ENCODE data around the gene APRT.

APRT gene

DNA sequence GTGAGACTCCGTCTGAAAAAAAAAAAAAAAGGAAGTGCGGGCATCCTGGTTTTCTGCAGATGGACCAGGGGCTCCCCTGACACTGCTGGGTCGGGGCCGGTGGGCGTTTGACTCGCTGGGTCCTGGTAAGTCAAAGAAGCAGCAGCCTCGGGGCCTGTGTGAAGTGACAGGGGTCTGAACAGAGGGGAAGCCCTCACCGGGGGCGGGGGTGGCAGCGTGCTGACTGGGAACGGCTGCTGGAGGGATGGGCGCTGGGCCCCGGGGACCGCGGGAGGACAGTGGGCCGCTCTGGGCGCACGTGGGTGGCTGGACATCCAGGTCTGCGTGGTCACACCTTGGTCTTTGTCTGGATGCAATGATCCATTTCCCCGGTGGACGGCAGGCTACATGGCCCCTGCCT, 36.8 kb upstream of the APRT start:
- Histone ChIP-seq H4K20me1 (ENCODE audit: insufficient read depth, low read length) (no peaks in the 10 kb centered on the region), H3K9me2 (ENCODE audit: low read depth, low read length) (no peaks in the 10 kb centered on the region), H3K27me3 (ENCODE audit: insufficient read depth, low read length) (no peaks in the 10 kb centered on the region), H2AFZ (ENCODE audit: low read length) (no peak overlapping the region), H3K4me2 (ENCODE audit: low read length) (no peak overlapping the region), H3F3A (ENCODE audit: insufficient read depth, low read length) (no peaks in the 10 kb centered on the region), H3K36me3 (ENCODE audit: insufficient read depth, low read length) (no peaks in the 10 kb centered on the region; the same call in 1 of the 2 replicates), H3K4me3 (ENCODE audit: low read depth, low read length, poor library complexity, severe bottlenecking) (no peak overlapping the region), H3K9ac (ENCODE audit: low read length) (no peak overlapping the region), H3K4me1 (ENCODE audit: insufficient read depth, low read length, severe bottlenecking) (no peaks in the 10 kb centered on the region), H3K27ac (ENCODE audit: low read depth, low read length, poor library complexity, severe bottlenecking) (no peak overlapping the region), H3K79me2 (ENCODE audit: insufficient read depth, low read length) (no peaks in the 10 kb centered on the region), H3K9me3 (ENCODE audit: low read length) (no peaks in the 10 kb centered on the region)
- TF ChIP-seq, protein P1, sequence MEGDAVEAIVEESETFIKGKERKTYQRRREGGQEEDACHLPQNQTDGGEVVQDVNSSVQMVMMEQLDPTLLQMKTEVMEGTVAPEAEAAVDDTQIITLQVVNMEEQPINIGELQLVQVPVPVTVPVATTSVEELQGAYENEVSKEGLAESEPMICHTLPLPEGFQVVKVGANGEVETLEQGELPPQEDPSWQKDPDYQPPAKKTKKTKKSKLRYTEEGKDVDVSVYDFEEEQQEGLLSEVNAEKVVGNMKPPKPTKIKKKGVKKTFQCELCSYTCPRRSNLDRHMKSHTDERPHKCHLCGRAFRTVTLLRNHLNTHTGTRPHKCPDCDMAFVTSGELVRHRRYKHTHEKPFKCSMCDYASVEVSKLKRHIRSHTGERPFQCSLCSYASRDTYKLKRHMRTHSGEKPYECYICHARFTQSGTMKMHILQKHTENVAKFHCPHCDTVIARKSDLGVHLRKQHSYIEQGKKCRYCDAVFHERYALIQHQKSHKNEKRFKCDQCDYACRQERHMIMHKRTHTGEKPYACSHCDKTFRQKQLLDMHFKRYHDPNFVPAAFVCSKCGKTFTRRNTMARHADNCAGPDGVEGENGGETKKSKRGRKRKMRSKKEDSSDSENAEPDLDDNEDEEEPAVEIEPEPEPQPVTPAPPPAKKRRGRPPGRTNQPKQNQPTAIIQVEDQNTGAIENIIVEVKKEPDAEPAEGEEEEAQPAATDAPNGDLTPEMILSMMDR (IDR thresholded peaks at IDR 0.05; ENCODE audit: low read length), result no peak
- TF ChIP-seq EZH2 (IDR thresholded peaks at IDR 0.05; ENCODE audit: borderline replicate concordance, low read length), result no peak

DNA sequence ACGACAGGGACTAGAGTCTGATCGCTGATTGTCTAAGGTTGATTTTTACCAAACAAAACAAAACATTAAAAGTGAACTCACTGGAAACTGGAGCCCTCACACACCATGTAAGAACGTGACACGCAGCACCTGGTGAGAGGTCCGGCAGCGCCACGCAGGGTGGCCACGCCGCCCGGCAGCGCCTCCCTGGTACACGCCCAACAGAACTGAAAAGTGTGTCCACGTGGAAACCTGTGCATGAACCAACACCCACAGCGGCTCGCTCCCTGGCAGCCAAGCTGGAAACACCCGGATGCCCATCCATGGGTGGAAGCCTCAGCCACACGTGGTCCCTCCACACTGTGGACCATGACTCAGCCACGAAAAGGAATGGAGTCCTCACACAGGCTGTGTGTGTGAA, 35.9 kb upstream of the APRT start:
- Histone ChIP-seq H4K20me1 (ENCODE audit: insufficient read depth, low read length) (no peaks in the 10 kb centered on the region), H3K4me2 (ENCODE audit: low read length) (no peak overlapping the region), H3K79me2 (ENCODE audit: insufficient read depth, low read length) (no peaks in the 10 kb centered on the region), H3K4me3 (ENCODE audit: low read depth, low read length, poor library complexity, severe bottlenecking) (no peak overlapping the region), H3K9me3 (ENCODE audit: low read length) (no peaks in the 10 kb centered on the region), H3K9ac (ENCODE audit: low read length) (no peak overlapping the region), H3K4me1 (ENCODE audit: insufficient read depth, low read length, severe bottlenecking) (no peaks in the 10 kb centered on the region), H3K36me3 (ENCODE audit: insufficient read depth, low read length) (no peaks in the 10 kb centered on the region; the same call in 1 of the 2 replicates), H3K27me3 (ENCODE audit: insufficient read depth, low read length) (no peaks in the 10 kb centered on the region), H2AFZ (ENCODE audit: low read length) (no peak overlapping the region), H3F3A (ENCODE audit: insufficient read depth, low read length) (no peaks in the 10 kb centered on the region), H3K27ac (ENCODE audit: low read depth, low read length, poor library complexity, severe bottlenecking) (no peak overlapping the region), H3K9me2 (ENCODE audit: low read depth, low read length) (no peaks in the 10 kb centered on the region)
- TF ChIP-seq, protein P1 (IDR thresholded peaks at IDR 0.05; ENCODE audit: low read length), result no peak
- no peak for TF ChIP-seq EZH2 (IDR thresholded peaks at IDR 0.05; ENCODE audit: borderline replicate concordance, low read length)

DNA sequence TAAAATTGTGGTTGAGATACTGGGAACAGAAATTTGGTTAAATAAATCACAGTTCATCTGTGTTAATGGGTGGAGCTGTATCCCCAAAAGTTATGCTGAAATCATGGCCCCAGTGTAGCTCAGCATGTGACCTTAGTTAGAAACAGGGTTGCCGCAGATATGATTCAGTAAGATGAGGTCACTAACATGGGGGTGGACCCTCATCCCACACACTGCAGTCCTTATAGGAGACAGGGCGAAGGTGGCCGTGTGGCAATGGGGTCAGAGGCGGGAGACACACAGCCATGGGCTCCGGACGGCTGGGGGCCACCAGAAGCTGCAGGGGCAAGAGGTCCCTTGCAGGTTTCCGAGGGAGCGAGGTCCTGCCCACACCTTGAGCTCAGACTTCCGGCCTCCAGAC, 34.4 kb upstream of the APRT start:
- Histone ChIP-seq H3K27ac (ENCODE audit: low read depth, low read length, poor library complexity, severe bottlenecking) (no peak overlapping the region), H3K9me3 (ENCODE audit: low read length) (no peaks in the 10 kb centered on the region), H3K9me2 (ENCODE audit: low read depth, low read length) (no peaks in the 10 kb centered on the region), H3K4me1 (ENCODE audit: insufficient read depth, low read length, severe bottlenecking) (no peaks in the 10 kb centered on the region), H3K9ac (ENCODE audit: low read length) (no peak overlapping the region), H3K79me2 (ENCODE audit: insufficient read depth, low read length) (no peaks in the 10 kb centered on the region), H3K36me3 (ENCODE audit: insufficient read depth, low read length) (no peaks in the 10 kb centered on the region; the same call in 1 of the 2 replicates), H3K4me3 (ENCODE audit: low read depth, low read length, poor library complexity, severe bottlenecking) (no peak overlapping the region), H3K4me2 (ENCODE audit: low read length) (no peak overlapping the region), H3K27me3 (ENCODE audit: insufficient read depth, low read length) (no peaks in the 10 kb centered on the region), H4K20me1 (ENCODE audit: insufficient read depth, low read length) (no peaks in the 10 kb centered on the region), H3F3A (ENCODE audit: insufficient read depth, low read length) (no peaks in the 10 kb centered on the region), H2AFZ (ENCODE audit: low read length) (no peak overlapping the region)
- TF ChIP-seq EZH2 (IDR thresholded peaks at IDR 0.05; ENCODE audit: borderline replicate concordance, low read length), result no peak
- TF ChIP-seq, protein P1 (IDR thresholded peaks at IDR 0.05; ENCODE audit: low read length), result no peak

Data from OCI-LY1 (cell line).